GM19372 (cell line): Measurements from ENCODE around the gene SPIRE1.

ENCODE experiments used
- ATAC-seq: cut with Tn5 transposase; IDR thresholded peaks from one replicate; pipeline ENCODE4 v1.9.1; 2021; ENCODE audit warnings: mild to moderate bottlenecking, low read depth, moderate library complexity; ENCODE audit not compliant: unreplicated experiment

Gene SPIRE1

DNA sequence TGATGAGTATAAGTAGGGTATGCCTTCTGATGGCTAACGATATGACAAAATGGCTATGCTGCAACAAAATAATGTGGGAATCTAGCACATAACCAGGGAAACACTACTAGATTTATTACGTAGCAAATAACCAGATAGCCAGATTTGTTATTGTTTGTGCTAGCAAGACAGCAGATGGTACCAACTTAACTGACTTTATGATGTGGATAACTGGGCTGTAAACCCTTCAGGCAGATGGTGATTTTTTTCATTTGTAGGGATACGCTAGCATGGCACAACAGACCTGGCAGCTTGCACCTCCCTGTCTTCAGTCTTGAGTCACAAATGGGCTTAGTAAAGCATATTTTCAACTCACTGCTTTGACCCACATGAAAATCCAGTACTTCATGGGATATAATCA is 201.5 kb downstream of the SPIRE1 start:
- no peak for ATAC-seq

DNA sequence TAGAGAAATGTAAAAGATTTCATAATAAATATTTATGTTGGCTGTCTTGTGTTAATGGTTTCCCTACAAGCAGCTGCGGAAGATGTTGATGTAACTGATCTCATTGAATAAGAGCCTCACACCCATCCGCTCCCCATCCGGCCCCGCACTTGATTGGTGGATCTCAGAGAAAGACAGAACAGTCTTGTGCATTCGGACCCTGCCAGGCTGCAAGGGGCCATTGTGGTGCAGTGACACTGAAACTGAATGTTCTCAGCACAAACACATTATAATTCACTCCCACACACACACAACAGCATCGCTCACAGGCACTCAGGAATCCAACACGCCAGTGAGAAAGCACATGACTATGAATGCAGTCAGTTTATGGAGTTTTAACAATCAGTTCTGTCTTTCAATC is 202.4 kb downstream of the SPIRE1 start:
- no peak for ATAC-seq

DNA sequence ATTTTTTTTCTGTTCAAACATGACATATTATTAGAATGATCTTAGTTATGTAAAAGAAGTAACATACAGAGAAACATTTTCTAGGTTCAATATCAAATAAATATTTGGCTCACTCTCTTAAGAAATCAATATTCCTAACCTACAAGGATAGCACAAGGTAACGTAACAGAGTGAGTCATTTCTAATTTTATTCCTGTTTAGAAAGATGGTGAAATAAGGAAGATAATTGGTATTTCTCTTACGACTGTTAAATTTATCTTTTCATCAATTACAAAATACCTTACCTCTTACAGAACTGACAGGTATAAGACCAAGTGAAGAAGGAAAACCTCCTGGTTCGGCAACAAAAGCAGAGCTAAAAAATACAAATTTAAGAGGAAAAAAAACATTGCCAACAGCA is 205.1 kb downstream of the SPIRE1 start:
- no peak for ATAC-seq

DNA sequence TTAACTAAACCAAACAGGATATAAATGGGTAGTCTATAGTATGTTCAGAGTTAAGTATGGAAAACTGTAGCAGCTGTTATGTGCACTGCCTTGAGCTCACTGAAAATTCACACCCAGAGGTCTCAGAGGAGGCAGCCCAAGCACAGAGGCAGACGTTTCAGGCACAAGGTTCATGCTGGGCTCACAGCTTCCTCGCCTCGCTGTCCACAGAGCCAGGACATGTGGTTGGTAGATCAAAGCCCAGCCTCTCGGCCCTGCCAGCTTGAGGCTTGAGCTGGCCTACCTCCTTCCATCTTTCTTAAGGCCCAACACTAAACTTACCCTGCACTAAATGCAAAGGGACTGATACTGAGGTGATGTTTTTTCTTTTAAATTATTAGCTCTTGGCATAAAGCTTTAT is 206.5 kb downstream of the SPIRE1 start:
- ATAC-seq: no peak

DNA sequence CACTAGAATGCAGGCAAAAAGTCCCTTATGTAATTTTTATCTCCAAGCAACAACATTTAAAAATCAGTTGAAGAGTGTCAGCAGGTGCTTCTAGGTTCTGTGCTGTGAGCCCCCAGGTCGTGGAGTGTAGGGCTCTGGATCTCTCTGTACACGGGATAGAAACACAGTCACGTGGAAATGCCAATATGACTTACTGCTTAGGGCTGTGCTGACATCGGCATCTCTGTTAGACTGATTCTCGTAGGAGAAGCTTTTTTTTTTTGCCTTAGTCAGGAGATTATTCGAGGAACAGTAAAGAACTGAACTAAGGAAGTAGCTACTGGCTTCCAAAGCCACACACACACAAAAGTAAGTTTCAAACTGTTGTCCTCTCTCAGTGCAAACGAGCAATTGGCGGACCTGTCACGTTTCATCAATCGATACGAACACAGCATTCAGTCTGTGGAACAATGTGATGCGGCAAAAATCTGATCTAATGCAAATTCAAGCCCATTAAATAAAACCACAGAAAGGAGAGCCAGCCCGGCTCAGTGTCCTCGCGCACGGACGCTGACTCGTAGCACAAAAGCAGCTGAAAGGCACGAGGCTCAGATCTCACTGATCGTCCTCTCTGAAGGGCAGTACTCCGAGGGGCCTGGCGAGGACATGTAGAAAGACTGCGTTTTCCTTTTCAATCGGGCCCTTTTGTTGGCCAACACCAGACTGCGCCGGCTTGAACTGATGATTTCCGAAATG is 208.7 kb downstream of the SPIRE1 start:
- no peak for ATAC-seq

DNA sequence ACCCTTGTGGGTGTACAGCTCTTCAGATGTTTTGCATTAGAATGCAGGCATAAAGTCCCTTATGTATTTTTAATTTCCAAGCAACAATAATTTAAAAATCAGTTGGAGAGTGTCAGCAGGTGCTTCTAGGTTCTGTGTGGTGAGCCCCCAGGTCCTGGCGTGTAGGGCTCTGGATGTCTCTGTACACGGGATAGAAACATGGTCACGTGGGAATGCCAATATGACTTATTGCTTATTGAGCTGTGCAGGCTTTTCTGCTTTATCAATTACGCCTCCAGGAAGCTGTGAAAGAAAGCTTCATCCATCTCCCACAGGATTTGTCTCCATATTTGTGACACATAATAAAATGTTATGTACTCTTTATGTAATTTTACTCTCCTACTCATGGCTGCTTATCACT is 212.4 kb downstream of the SPIRE1 start:
- no peak for ATAC-seq

DNA sequence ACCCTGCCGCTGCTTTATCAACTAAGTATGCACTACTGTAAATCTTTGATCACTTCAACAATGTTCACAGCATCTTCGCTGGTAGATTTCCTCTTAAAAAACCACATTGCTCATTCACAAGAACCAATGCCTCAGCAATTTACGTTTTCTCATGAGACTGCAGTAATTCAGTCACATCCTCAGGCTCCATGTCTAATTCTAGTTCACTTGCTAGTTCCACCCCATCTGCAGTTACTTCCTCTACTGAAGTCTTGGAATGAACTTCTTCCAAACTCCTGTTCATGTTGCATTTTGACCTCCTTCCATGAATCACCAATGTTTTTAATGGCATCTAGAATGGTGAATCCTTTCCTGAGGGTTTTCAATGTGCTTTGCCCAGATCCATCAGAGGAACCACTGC is 214.4 kb downstream of the SPIRE1 start:
- ATAC-seq: no peak

DNA sequence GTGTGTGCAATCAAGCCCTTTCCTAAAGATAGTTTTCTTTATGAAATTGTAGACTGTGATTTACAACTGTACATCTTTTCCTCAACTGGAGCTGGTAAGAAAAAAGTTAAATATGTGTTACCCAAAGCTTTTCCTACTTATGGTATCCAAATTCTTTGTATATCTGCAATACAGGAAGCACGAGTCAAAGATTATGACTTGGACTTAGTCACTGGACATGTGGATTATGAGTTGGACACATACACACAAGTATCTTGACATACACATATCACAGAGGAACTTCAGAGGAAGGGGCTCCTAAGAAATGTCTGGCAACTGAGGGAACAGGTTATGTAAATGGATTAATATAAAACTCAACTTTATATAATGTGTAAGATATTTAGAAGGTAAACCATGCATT is 215.0 kb downstream of the SPIRE1 start:
- ATAC-seq: no peak

DNA sequence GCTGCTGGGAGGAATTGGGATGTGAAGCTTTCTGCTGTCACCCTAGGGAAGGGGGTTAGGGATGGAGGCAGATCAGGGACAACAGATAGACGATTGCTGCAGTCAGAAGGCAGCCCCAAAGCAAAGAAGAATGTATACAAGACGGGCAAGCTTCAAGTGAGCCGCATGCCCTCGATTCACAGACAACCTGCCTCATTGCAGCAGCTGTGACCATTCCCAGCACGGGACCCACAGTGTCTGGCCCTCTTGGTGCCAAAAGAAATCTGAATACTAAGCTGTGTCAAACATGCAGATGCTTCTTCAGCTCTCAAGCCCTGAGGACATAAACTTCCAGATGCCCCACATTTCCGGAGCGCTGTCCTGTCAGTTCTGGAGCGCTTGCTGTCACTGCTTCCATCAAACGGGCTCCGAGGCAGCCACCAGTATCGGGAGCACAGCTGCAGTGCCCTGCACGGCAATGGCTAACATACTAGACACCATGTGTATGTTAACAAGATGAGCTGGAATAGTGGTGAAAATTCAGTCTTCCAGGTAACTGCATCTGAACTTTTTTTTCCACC is 216.4 kb downstream of the SPIRE1 start:
- ATAC-seq: no peak

DNA sequence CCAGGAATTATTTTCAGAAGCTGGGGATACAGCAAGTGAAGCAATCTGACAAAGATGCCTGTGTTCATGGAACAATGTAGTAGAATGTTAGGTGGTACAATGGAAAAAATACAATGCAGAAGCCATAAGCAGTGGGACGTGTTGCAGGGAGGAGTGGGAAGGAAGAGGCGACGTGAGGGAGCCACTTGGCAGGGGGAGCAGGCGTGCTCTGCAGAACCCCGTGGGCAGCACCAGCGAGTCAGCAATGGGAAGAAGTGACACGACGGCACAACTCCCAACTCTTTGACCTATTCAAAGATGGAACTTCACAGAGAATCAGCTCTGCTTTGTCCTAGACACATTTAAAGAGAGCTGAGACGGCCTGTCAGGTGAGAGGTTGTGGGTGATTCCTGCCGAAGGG is 219.7 kb downstream of the SPIRE1 start:
- no peak for ATAC-seq

DNA sequence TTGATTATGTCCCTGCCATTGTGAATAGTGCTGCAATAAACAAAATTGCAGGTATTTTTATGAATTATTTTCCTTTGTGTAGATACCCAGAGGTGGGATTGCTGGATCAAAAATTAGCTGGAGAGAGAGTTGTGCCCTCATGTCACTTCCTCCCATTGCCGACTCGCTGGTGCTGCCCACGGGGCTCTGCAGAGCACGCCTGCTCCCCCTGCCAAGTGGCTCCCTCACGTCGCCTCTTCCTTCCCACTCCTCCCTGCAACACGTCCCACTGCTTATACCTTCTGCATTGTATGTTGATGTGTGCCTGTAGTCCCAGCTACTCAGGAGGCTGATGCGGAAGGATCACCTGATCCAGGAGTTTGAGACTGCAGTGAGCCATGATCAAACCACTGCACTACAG is 222.0 kb downstream of the SPIRE1 start:
- ATAC-seq: no peak

DNA sequence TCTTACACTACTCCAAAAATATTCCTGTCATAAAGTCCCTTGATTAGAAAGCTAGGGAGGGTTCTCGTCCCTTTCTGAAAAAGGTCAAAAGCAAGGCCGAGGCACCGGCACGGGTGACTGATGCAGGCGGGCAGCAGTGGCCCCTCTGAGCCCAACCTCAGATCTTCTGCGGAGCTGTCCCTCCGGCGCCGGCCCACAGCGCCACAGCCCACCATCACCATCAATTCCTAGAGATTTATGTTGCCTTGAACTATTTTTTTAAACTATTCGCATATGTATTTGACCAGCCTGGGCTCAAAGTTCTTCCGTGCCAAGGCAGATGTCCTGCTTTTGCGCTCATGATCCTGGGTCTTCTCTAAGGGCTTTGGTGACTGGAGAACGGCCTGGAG is 223.4 kb downstream of the SPIRE1 start:
- ATAC-seq: no peak

DNA sequence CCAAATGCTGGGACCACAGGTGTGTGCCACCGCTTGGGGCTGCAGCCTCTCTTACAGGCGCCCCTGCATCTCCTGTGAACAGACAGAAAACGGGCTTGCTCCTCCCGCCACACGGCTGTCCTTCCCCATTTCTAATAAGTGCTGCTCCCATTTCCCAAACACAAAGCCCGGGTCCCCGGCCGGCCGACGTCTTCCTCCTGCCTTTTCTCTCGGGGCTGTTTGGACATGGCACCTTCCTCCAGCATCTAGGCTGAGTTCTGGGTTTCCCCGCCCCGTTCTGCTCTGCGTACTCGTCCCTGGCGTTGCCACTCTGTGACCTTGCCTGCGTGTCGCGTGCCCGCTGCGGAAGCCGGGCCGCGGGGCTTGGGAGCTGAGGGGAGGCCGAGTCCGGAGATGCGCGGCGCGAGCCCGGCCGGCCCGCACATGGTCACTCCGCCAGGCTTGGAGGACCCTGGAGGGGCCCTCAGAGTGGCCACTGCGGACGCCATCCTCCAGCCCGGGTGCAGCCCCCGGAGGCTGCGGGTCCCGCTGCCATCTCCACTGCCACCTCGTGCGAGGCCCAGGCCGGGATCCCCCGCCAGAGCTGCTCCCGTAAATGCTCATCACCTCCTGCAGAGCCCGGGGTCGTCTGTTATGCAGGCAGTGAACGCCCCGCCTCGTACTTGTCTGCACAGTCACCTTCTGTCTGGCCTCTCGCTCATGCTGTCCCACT is 223.9 kb downstream of the SPIRE1 start:
- ATAC-seq: no peak

DNA sequence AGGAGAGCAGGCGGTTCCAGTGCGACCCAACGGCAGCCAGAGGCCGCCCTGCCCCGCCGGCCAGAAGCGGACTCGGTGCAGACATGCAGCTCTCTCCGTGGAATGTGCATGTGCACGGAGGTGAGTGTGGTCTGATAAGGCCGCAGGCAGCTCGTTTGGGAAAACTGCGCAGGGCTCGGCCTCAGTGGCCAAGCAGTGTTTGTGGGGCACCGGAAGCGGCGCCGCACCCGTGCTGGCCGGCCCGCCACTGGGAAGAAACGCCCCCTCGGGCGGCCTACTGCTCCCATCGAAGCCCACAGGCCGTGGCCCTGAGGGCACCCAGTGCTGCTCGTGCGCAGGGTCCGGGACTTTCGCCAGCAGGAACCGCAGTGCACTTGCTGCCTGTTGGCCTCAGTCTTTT is 225.0 kb downstream of the SPIRE1 start:
- no peak for ATAC-seq

DNA sequence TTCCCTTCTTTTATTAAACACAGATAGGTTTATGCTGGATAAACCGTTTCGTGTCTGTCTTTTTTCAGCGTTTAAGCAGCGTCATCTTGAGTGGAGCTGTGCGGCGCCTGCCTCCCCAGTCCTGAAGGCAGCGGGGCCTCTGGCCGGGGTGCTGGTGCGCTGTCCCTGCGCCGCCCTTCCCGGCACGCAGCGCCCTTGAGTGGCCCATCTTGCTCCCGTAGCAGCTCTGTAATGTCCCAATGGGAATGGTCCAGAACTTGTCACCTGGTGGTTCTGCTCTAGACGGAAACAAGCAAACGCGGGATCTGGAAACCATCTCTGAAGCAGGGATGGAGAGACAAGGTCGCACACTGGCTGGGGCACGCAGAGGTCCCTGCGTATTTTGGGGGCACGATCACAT is 225.7 kb downstream of the SPIRE1 start:
- no peak for ATAC-seq

DNA sequence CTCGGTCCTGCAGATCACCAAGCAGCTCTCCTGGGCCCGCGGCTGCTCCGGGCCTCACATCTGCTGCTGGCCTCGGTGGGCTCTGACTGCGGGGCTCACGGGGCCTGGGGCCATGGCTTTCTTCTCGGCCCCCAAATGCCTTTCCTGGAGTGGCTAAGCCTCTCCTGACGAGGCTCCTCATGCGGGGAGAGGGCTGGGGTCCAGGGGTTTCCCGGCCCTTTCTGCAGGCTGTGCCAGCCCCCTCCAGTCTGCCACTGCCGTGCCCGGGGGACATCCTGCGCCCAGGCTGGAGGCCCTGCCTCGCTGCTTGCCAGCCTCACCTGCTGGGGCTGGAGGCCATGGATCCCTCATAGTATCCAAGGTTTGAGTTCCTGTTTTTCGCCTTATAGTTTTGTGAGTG is 226.3 kb downstream of the SPIRE1 start:
- ATAC-seq: no peak

DNA sequence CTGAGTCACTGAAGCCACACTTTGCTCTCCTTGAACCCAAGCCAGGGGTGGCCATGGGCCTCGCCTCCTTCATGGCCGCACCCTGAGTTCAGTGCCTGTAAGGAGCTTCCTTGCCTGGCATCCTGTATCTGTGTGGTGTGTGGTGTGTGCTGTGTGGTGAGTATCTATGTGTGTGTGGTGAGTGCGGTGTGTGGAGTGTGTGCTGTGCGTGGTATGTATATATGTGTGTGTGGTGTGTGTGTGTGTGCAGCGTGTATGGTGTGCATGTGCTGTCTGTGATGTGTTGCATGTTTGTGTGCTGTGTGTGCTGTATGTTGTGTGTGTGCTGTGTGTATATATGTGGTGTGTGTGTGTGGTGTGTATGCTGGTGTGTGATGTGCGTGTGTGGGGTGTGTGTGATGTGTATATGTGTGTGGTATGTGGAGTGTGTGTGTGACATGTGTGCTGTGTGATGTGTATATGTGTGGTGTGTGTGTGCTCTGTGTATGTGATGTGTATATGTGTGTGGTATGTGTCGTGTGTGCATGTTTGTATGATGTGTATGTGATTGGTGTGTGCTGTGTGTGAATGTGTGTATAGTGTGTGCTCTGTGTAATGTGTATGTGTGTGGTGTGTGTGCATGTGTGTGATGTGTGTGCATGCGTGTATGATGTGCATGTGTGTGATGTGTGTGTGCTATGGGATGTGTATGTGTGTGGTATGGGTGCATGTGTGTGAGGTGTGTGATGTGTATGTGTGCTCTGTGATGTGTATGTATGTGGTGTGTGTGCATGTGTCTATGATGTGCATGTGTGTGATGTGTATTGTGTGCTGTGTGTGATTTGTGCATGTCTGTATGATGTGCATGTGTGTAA is 227.5 kb downstream of the SPIRE1 start:
- no peak for ATAC-seq

DNA sequence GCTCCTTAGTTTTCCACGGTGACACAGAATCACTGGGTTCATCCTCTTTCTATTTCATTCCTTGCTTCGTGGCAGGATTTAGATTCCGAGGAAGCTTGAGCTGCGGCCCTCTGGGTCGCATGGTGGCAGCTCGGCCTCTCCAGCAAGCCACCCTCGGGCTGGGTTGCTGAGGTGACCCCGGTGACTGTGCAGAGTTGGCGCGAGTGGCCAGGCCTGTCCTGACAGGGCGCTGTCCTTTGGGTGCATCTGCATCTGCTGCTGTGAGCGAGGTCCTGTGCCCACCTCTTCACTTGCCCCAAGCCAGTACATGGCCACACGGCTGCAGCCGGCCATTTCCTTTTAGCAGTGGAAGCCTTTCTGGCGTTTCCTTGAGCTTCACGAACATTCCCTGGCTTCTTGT is 228.4 kb downstream of the SPIRE1 start:
- ATAC-seq: no peak

DNA sequence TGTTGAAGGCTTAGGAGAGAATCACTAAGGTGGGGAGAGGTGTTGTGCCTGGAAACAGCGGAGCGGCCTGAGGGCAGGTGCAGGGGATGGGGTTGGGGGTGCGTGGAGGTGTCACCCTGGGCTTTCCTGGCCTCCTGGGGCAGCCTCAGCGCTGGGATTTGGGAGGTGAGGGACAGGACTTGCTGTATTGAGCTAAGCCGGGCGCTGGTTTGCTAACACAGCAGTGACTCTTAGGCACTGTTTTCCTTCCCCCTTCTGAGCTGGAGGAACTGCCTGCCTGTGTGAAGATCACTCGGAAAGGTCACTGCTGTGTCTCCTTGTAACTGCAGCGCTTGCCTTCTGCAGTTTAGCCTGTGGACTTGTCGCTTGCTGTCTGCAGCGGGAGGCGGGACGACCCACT is 229.0 kb downstream of the SPIRE1 start:
- no peak for ATAC-seq

DNA sequence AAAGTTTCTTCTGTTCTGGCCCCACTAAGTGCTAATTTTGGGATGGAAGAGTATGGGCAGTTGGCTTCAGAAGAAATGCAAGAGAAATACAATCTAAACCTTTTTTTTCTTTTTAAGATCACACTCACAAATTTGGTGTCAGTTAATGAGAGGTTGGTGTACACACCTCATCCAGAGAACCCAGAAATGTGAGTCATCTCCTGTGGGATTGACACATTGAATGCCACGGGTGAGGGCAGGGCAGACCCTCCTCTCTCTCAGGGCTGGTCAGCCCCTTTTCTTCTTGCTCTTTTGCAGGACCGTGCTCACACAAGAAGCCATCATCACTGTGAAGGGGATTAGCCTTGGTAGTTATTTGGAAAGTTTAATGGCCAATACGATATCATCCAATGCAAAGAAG is 231.0 kb downstream of the SPIRE1 start:
- ATAC-seq: no peak

DNA sequence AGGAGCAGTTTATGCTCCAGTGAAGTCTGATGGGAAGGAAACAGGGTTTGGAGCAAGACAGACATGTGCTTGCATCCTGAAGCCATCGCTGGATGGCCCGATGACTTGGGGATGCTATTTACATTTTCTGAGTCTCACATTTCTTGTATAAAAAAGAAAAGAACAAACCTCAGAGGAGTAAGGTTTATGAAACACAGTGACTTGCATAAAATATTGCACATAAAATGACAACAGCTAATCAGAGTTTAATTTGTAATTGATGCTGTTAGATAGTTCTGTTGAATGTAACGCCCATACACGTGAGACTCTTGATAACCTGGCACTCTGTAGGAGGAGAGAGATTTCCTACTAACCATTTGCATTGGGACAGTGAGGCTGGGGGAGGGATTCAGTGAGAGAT is 233.7 kb downstream of the SPIRE1 start:
- no peak for ATAC-seq
